Measurements from ENCODE around the gene MRAS. TPM values are rescaled to one million over a fixed set of nuclear protein-coding genes. Genes with fewer than 3 reads are reported as not detected.

The MRAS gene
- 8.2 to 10.2 TPM (median 9.1 TPM) in 5 replicates for total RNA-seq (2022; extraction: Qiagen RNA extraction; ENCODE audit: low read depth)

GRCh38 chr3:138347960-138348753, at the start of gene MRAS:
Gene MRAS, plus strand, starts transcription at chr3:138348579. Its CDS starts 24,305 bp downstream, at chr3:138372884.

DNA sequence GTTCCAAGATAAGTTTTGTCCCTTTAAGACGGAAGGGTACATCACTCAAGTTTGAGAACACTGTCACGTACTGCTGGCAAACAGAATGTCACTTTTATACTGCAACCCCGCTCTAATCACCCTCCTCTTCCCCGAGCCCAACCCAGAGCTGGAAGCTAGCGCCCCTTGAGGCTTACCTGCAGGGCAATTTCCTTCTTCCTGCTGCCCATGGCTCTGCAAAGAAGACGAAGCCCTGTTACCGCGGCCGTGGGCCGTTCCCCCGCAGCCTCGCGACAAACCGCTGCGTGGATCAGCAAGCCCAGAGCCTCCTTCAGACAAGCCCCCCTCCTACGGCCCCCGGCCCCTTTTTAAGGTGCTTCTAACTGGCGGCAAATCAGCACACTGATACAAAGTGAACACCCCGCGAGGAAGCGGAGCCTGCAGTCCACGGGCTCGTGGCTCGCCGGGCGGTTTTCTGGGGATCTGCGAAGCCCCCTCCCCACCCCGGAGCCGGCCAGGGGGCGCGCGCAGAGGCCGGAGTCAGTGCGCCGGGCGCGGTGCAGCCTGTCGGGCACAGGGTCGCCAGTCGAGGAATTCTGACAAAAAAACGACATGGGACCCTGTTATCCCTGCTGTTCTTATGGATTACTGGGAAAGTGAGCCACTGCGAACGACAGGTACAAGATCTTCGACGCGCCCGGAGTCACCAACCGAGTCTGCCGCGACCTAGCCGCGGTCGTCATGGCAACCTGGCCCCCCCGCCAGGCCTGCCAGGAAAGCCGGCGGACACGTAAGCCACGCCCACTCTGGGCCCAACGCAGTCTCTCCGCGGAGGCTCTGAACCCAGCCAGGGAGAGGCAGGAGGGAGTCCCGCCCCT, 19.0 kb upstream of the MRAS start, which contains the start of gene NME9:
Gene NME9, minus strand, starts transcription at position 725 of the 857 bp plus-strand sequence. Its CDS starts 516 bp downstream, at position 209.

DNA sequence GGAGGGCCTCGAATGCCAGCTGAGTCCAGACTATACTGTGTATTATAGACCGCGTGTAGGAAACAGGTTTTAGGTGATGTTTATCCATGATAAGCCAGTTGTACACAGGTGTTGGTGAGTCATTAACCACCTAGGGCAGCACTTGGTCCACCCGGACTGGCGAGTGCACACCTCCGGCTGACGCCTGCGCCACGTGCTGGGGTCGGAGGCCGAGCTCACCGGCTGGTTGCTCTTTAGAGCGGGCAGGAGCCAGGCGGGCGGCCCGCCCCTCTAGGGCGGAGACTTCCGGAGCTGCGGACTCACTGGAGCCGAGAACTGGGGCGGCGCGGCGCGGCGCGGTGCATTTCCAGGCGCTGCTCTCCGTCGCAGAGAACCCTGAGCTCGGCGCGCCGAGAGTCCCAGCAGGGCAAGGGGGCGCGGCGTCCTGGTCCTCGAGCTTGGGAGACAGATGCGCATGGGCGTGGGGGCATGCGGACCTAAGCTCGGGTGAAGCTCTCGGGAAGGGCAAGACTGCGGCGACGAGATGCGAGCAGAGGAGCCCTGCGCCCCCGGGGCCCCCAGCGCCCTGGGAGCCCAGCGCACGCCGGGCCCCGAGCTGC, 86.0 kb downstream of the MRAS start, which contains the start of gene ESYT3:
Gene ESYT3, plus strand, starts transcription at position 341 of the 599 bp plus-strand sequence. Its CDS starts 183 bp downstream, at position 524.

Other genes starting within 250 kb of the MRAS start
- 4.6 to 9.4 TPM (median 5.9 TPM) in 5 replicates for gene DZIP1L, start 233.0 kb upstream of the MRAS start, total RNA-seq (2022; extraction: Qiagen RNA extraction; ENCODE audit: low read depth)
- not detected in 5 replicates for gene A4GNT, start 216.2 kb upstream of the MRAS start, total RNA-seq (2022; extraction: Qiagen RNA extraction; ENCODE audit: low read depth)
- 11.5 to 12.6 TPM (median 11.9 TPM) in 5 replicates for gene DBR1, start 173.7 kb upstream of the MRAS start, total RNA-seq (2022; extraction: Qiagen RNA extraction; ENCODE audit: low read depth)
- gene ARMC8, start 161.3 kb upstream of the MRAS start, total RNA-seq (2022; extraction: Qiagen RNA extraction; ENCODE audit: low read depth) = 20.5 to 28.2 TPM (median 22.9 TPM) in 5 replicates
- gene NME9, start 18.7 kb upstream of the MRAS start, total RNA-seq (2022; extraction: Qiagen RNA extraction; ENCODE audit: low read depth) = not detected in 5 replicates
- 0.61 to 0.87 TPM (median 0.68 TPM) in 5 replicates for gene ESYT3, start 86.0 kb downstream of the MRAS start, total RNA-seq (2022; extraction: Qiagen RNA extraction; ENCODE audit: low read depth)
- 6.0 to 8.1 TPM (median 6.1 TPM) in 5 replicates for gene CEP70, start 245.7 kb downstream of the MRAS start, total RNA-seq (2022; extraction: Qiagen RNA extraction; ENCODE audit: low read depth)